HG02623 (cell line): ENCODE results near the gene MET.

Source experiments
- ATAC-seq: cut with Tn5 transposase; IDR thresholded peaks from one replicate; pipeline ENCODE4 v1.9.1; 2021; ENCODE audit warnings: moderate library complexity; ENCODE audit not compliant: unreplicated experiment

Gene MET

GRCh38 chr7:116840256-116840655 is 168.3 kb downstream of the MET start:
- no peak for ATAC-seq

GRCh38 chr7:116842371-116842770 is 170.4 kb downstream of the MET start:
- no peak for ATAC-seq

GRCh38 chr7:116843378-116843777 is 171.4 kb downstream of the MET start:
- ATAC-seq, result no peak
